Measurements from ENCODE around the gene ILK.
A peak's percentile ranks its signal among the peaks of the same experiment; 100 is the strongest.

ILK gene

GRCh38 chr11:6615046-6615445 lies 11.5 kb downstream of the ILK start:
- no peak overlapping the region for H3K4me3 ChIP-seq (replicated peaks in 1 of 2; ENCODE audit: low read depth in 2 of 2, low read length in 2 of 2)
- DNase-seq (ENCODE audit: low read depth in 2 of 2) = no peak
- TF ChIP-seq CTCF (IDR thresholded peaks at IDR 0.05; ENCODE audit: low read depth, low read length) = no peak

- DNase-seq (ENCODE audit: low read depth in 2 of 2) = peak in 1 of 2 donors; percentile 48
Measured at GRCh38 chr11:6615882-6616585, 12.5 kb downstream of the ILK start.

GRCh38 chr11:6616596-6617250 lies 13.1 kb downstream of the ILK start:
- H3K4me3 ChIP-seq (replicated peaks in 1 of 2; ENCODE audit: low read depth in 2 of 2, low read length in 2 of 2) = no peak overlapping the region
- DNase-seq (ENCODE audit: low read depth in 2 of 2) = no peak
- TF ChIP-seq CTCF (IDR thresholded peaks at IDR 0.05; ENCODE audit: low read depth, low read length) = no peak

More at GRCh38 chr11:6615882-6616585, 12.5 kb downstream of the ILK start:
- TF ChIP-seq CTCF (IDR thresholded peaks at IDR 0.05; ENCODE audit: low read depth, low read length) = no peak
- H3K4me3 ChIP-seq (replicated peaks in 1 of 2; ENCODE audit: low read depth in 2 of 2, low read length in 2 of 2) = no peak overlapping the region

- peak in 1 of 2 donors; percentile 52 for DNase-seq (ENCODE audit: low read depth in 2 of 2)
- TF ChIP-seq CTCF (IDR thresholded peaks at IDR 0.05; ENCODE audit: low read depth, low read length) = no peak
- H3K4me3 ChIP-seq (replicated peaks in 1 of 2; ENCODE audit: low read depth in 2 of 2, low read length in 2 of 2) = peak overlapping the region in 1 of 2 donors; percentile 86
Measured at GRCh38 chr11:6617315-6617781, 13.8 kb downstream of the ILK start.

- peak overlapping the region; percentile 74 to 86 for H3K4me3 ChIP-seq (replicated peaks in 1 of 2; ENCODE audit: low read depth in 2 of 2, low read length in 2 of 2)
- peak; percentile 65 to 89 for DNase-seq (ENCODE audit: low read depth in 2 of 2)
- TF ChIP-seq CTCF (IDR thresholded peaks at IDR 0.05; ENCODE audit: low read depth, low read length) = no peak
Measured at GRCh38 chr11:6618117-6619003, 14.8 kb downstream of the ILK start.

GRCh38 chr11:6619004-6619745 lies 15.6 kb downstream of the ILK start, which contains the start of gene TPP1:
Gene TPP1, minus strand, starts transcription at chr11:6619422. Its CDS starts 22 bp downstream, at chr11:6619400.
- H3K4me3 ChIP-seq (replicated peaks in 1 of 2; ENCODE audit: low read depth in 2 of 2, low read length in 2 of 2) = peak within 1 kb of the TSS; percentile 74 to 86
- no peak for TF ChIP-seq CTCF (IDR thresholded peaks at IDR 0.05; ENCODE audit: low read depth, low read length)
- peak; percentile 96 for DNase-seq (ENCODE audit: low read depth in 2 of 2)
